Liver (tissue), 9 donors: ENCODE data around the gene KCNIP1. TPM values are rescaled to one million over a fixed set of nuclear protein-coding genes. Genes with fewer than 3 reads are reported as not detected.
A peak's percentile ranks its signal among the peaks of the same experiment; 100 is the strongest.

Source experiments
- DNase-seq: peaks from one replicate; pipeline ENCODE4 v3.0.0-alpha.2; 2017; ENCODE audit warnings: low spot score
- H3K27ac ChIP-seq, 2 donors: one replicate each; pipeline ENCODE4 v1.7.0; 2013; ENCODE audit warnings: inconsistent platforms in 2 of 2, low read length in 2 of 2, control low read depth in 1 of 2, low read depth in 1 of 2, mild to moderate bottlenecking in 1 of 2
- H3K27me3 ChIP-seq, 4 donors: one replicate each; pipeline versions ENCODE4 v1.6.1 to v1.7.0; 2013; ENCODE audit warnings: low read length in 3 of 4, inconsistent platforms in 1 of 4, mild to moderate bottlenecking in 1 of 4, moderate library complexity in 1 of 4; ENCODE audit not compliant: control insufficient read depth in 4 of 4, insufficient read depth in 4 of 4
- H3K36me3 ChIP-seq, 4 donors: one replicate each; pipeline versions ENCODE4 v1.6.1 to v1.7.0; 2013; ENCODE audit warnings: low read length in 3 of 4, mild to moderate bottlenecking in 3 of 4, low read depth in 1 of 4, moderate library complexity in 1 of 4; ENCODE audit not compliant: control insufficient read depth in 4 of 4, insufficient read depth in 3 of 4
- H3K4me1 ChIP-seq, 4 donors: one replicate each; pipeline versions ENCODE4 v1.6.1 to v1.7.0; 2013; ENCODE audit warnings: low read length in 3 of 4, mild to moderate bottlenecking in 3 of 4, moderate library complexity in 1 of 4; ENCODE audit not compliant: control insufficient read depth in 4 of 4, insufficient read depth in 4 of 4
- H3K4me3 ChIP-seq, 3 donors: one replicate each; pipeline versions ENCODE4 v1.6.1 to v1.7.0; 2013; ENCODE audit warnings: low read length in 3 of 3, control low read depth in 1 of 3, low read depth in 1 of 3, mild to moderate bottlenecking in 1 of 3
- H3K9ac ChIP-seq, 2 donors: one replicate each; pipeline ENCODE4 v1.7.0; 2013; ENCODE audit warnings: low read length in 2 of 2, mild to moderate bottlenecking in 2 of 2, moderate library complexity in 2 of 2, control low read depth in 1 of 2, low read depth in 1 of 2
- H3K9me3 ChIP-seq, 4 donors: one replicate each; pipeline versions ENCODE4 v1.6.1 to v1.7.0; 2013; ENCODE audit warnings: low read length in 3 of 4; ENCODE audit not compliant: control insufficient read depth in 4 of 4
- CTCF ChIP-seq: fragments of 150-350 bp; IDR thresholded peaks from 2 replicates; pipeline ENCODE4 v1.5.1; 2017; ENCODE audit warnings: improper control_type of control experiment, low read depth, low read length; ENCODE audit not compliant: missing input control
- EGR1 ChIP-seq, 2 donors: IDR thresholded peaks; 2 replicates each; pipeline ENCODE4 v1.6.1; 2016 to 2018; ENCODE audit warnings: antibody characterized with exemption in 2 of 2, low read depth in 2 of 2
- FOXA1 ChIP-seq: IDR thresholded peaks from 2 replicates; pipeline ENCODE4 v1.6.1; 2016; ENCODE audit warnings: antibody characterized with exemption
- FOXA2 ChIP-seq: IDR thresholded peaks from 2 replicates; pipeline ENCODE4 v1.6.1; 2016; ENCODE audit warnings: antibody characterized with exemption
- HNF4G ChIP-seq: IDR thresholded peaks from 2 replicates; pipeline ENCODE4 v1.6.1; 2016; ENCODE audit warnings: antibody characterized with exemption
- JUND ChIP-seq, 2 donors: IDR thresholded peaks; 2 replicates each; pipeline ENCODE4 v1.6.1; 2016; ENCODE audit warnings: antibody characterized with exemption in 2 of 2
- MAX ChIP-seq: IDR thresholded peaks from 2 replicates; pipeline ENCODE4 v1.6.1; 2016; ENCODE audit warnings: antibody characterized with exemption
- NR2F2 ChIP-seq: IDR thresholded peaks from 2 replicates; pipeline ENCODE4 v1.6.1; 2016; ENCODE audit warnings: antibody characterized with exemption
- RAD21 ChIP-seq, 2 donors: IDR thresholded peaks; 2 replicates each; pipeline ENCODE4 v1.6.1; 2016; ENCODE audit warnings: antibody characterized with exemption in 2 of 2, mild to moderate bottlenecking in 2 of 2
- REST ChIP-seq: IDR thresholded peaks from 2 replicates; pipeline ENCODE4 v1.6.1; 2016; ENCODE audit warnings: antibody characterized with exemption, mild to moderate bottlenecking
- TAF1 ChIP-seq: conservative IDR thresholded peaks from 2 replicates; pipeline ENCODE4 v1.6.1; 2016; ENCODE audit warnings: antibody characterized with exemption, mild to moderate bottlenecking
- YY1 ChIP-seq: IDR thresholded peaks from 2 replicates; pipeline ENCODE4 v1.6.1; 2016; ENCODE audit warnings: antibody characterized with exemption, mild to moderate bottlenecking
- ZBTB33 ChIP-seq: IDR thresholded peaks from 2 replicates; pipeline ENCODE4 v1.6.1; 2016; ENCODE audit warnings: antibody characterized with exemption
- WGBS: extraction: QIAGEN DNeasy Blood & Tissue Kit; methylation state at CpG from one replicate; pipeline ENCODE4 v1.1.7; 2013; 5-methylcytosine and 5-hydroxymethylcytosine counted together
- polyA plus RNA-seq, 2 donors: library from polyadenylated mRNA; stranded (reverse) in 1 of 2; unstranded in 1 of 2; fragments of 200-250 nt in 1 of 2; fragments of >200 nt in 1 of 2; fragmentation: Nextera tagmentation in 1 of 2; extraction: Ambion mirVana in 1 of 2; gene quantifications; one replicate each; pipeline versions ENCODE4 v1.2.1 to v1.2.3, GENCODE V29; 2013 to 2015
- total RNA-seq, 2 donors: library from RNA; depleted of rRNA; stranded (reverse); fragments of >200 nt; gene quantifications; one replicate each; pipeline ENCODE4 v1.2.3, GENCODE V29; 2014
- donor health status: healthy.
- donor health status: healthy.
- donor health status: healthy.
- donor health status: healthy.
- donor health status: healthy.

Gene KCNIP1
- total and polyA plus RNA-seq, 4 donors, result 0.08 to 0.23 TPM; not detected in 2

GRCh38 chr5:170599756-170600155 is 95.9 kb downstream of the KCNIP1 start (continued):
- no peak for TF ChIP-seq ZBTB33
- no peak for TF ChIP-seq TAF1
- no peak for TF ChIP-seq FOXA2
- no peak for TF ChIP-seq EGR1 (IDR thresholded peaks at IDR 0.05; ENCODE audit: low read depth in 2 of 2)
- TF ChIP-seq NR2F2, result no peak
- TF ChIP-seq MAX, result no peak

GRCh38 chr5:170601619-170602018 is 97.8 kb downstream of the KCNIP1 start:
- Histone ChIP-seq H3K27ac (no peak overlapping the region), H3K4me3 (no peak overlapping the region), H3K4me1 (no peaks in the 10 kb centered on the region), H3K36me3 (no peaks in the 10 kb centered on the region), H3K9ac (no peak overlapping the region), H3K9me3 (no peaks in the 10 kb centered on the region), H3K27me3 (peaks cover 0 to 8% (median 0%) of the 10 kb centered on the region in 4 donors)
- no peak for DNase-seq
- 64% methylated on average over 11 of the region's 11 CpGs for whole genome bisulfite sequencing
- TF ChIP-seq HNF4G (no peak), RAD21 (IDR thresholded peaks at IDR 0.05) (no peak), FOXA1 (no peak), JUND (IDR thresholded peaks at IDR 0.05) (no peak)

- no peaks in the 10 kb centered on the region for H3K4me1 ChIP-seq
- H3K27me3 ChIP-seq, result peaks cover 0 to 11% (median 0%) of the 10 kb centered on the region in 4 donors
- no peak overlapping the region for H3K27ac ChIP-seq
- no peaks in the 10 kb centered on the region for H3K36me3 ChIP-seq
- H3K4me3 ChIP-seq, result no peak overlapping the region
- 61% methylated on average over 10 of the region's 10 CpGs for WGBS
- TF ChIP-seq ZBTB33 (no peak), YY1 (no peak)
- no peak overlapping the region for H3K9ac ChIP-seq
- DNase-seq, result no peak
- H3K9me3 ChIP-seq, result no peaks in the 10 kb centered on the region
These were observed 99.3 kb downstream of the KCNIP1 start for GRCh38 chr5:170603109-170603508.

- TF ChIP-seq REST (no peak), RAD21 (IDR thresholded peaks at IDR 0.05) (peak; percentile 56 to 73), CTCF (peak; percentile 44)
- Histone ChIP-seq H3K27ac (no peak overlapping the region), H3K9me3 (no peaks in the 10 kb centered on the region), H3K4me3 (no peak overlapping the region), H3K9ac (no peak overlapping the region), H3K36me3 (no peaks in the 10 kb centered on the region), H3K27me3 (peaks cover 0 to 11% (median 0%) of the 10 kb centered on the region in 4 donors), H3K4me1 (no peaks in the 10 kb centered on the region)
- 48% methylated on average over 12 of the region's 12 CpGs for WGBS
- DNase-seq, result peak; percentile 62
These were observed 100.1 kb downstream of the KCNIP1 start for GRCh38 chr5:170603578-170604565.
